ENCODE measurements around the gene SEMA3F. TPM values are rescaled to one million over a fixed set of nuclear protein-coding genes. Genes with fewer than 3 reads are reported as not detected.

The SEMA3F gene
- total RNA-seq, 1 donor from 2014 or later = 37.5 TPM

- Mint-ChIP-seq H3K27me3 (ENCODE audit: low read depth) (no peaks in the 10 kb centered on the region), H3K9me3 (ENCODE audit: low read depth) (no peaks in the 10 kb centered on the region), H3K27ac (ENCODE audit: unreplicated experiment) (no peak overlapping the region), H3K4me1 (ENCODE audit: low read depth) (peaks cover 27% of the 10 kb centered on the region), H3K36me3 (ENCODE audit: low read depth) (no peaks in the 10 kb centered on the region), H3K4me3 (ENCODE audit: unreplicated experiment) (no peak overlapping the region)
- no peak for DNase-seq (ENCODE audit: low spot score)
- no peak for TF ChIP-seq CTCF (IDR thresholded peaks at IDR 0.05)
Measured at GRCh38 chr3:50230794-50231125, 75.6 kb downstream of the SEMA3F start.

GRCh38 chr3:50231581-50231980, 76.5 kb downstream of the SEMA3F start:
- Mint-ChIP-seq H3K4me1 (ENCODE audit: low read depth) (peaks cover 21% of the 10 kb centered on the region), H3K27me3 (ENCODE audit: low read depth) (no peaks in the 10 kb centered on the region), H3K4me3 (ENCODE audit: unreplicated experiment) (no peak overlapping the region), H3K36me3 (ENCODE audit: low read depth) (peaks cover 2% of the 10 kb centered on the region), H3K27ac (ENCODE audit: unreplicated experiment) (no peak overlapping the region), H3K9me3 (ENCODE audit: low read depth) (no peaks in the 10 kb centered on the region)
- no peak for DNase-seq (ENCODE audit: low spot score)
- TF ChIP-seq CTCF (IDR thresholded peaks at IDR 0.05) = no peak

GRCh38 chr3:50232303-50232702, 77.2 kb downstream of the SEMA3F start:
- Mint-ChIP-seq H3K4me3 (ENCODE audit: unreplicated experiment) (no peak overlapping the region), H3K4me1 (ENCODE audit: low read depth) (peaks cover 16% of the 10 kb centered on the region), H3K36me3 (ENCODE audit: low read depth) (peaks cover 2% of the 10 kb centered on the region), H3K27ac (ENCODE audit: unreplicated experiment) (no peak overlapping the region), H3K9me3 (ENCODE audit: low read depth) (no peaks in the 10 kb centered on the region), H3K27me3 (ENCODE audit: low read depth) (no peaks in the 10 kb centered on the region)
- DNase-seq (ENCODE audit: low spot score) = no peak
- no peak for TF ChIP-seq CTCF (IDR thresholded peaks at IDR 0.05)

GRCh38 chr3:50233176-50233575, 78.1 kb downstream of the SEMA3F start:
- H3K27me3 Mint-ChIP-seq (ENCODE audit: low read depth) = no peaks in the 10 kb centered on the region
- H3K9me3 Mint-ChIP-seq (ENCODE audit: low read depth) = no peaks in the 10 kb centered on the region
- H3K36me3 Mint-ChIP-seq (ENCODE audit: low read depth) = peaks cover 2% of the 10 kb centered on the region
- DNase-seq (ENCODE audit: low spot score) = no peak
- peak overlapping the region; percentile 22 for H3K27ac Mint-ChIP-seq (ENCODE audit: unreplicated experiment)
- H3K4me1 Mint-ChIP-seq (ENCODE audit: low read depth) = peaks cover 12% of the 10 kb centered on the region
- H3K4me3 Mint-ChIP-seq (ENCODE audit: unreplicated experiment) = no peak overlapping the region
- TF ChIP-seq CTCF (IDR thresholded peaks at IDR 0.05) = no peak

- Mint-ChIP-seq H3K9me3 (ENCODE audit: low read depth) (no peaks in the 10 kb centered on the region), H3K4me1 (ENCODE audit: low read depth) (peaks cover 30% of the 10 kb centered on the region), H3K36me3 (ENCODE audit: low read depth) (peaks cover 2% of the 10 kb centered on the region), H3K27me3 (ENCODE audit: low read depth) (no peaks in the 10 kb centered on the region), H3K4me3 (ENCODE audit: unreplicated experiment) (peak within 1 kb of the TSS; percentile 98), H3K27ac (ENCODE audit: unreplicated experiment) (peak within 1 kb of the TSS; percentile 95)
- DNase-seq (ENCODE audit: low spot score) = peak; percentile 99
- no peak for TF ChIP-seq CTCF (IDR thresholded peaks at IDR 0.05)
Measured at GRCh38 chr3:50235716-50236483, 80.8 kb downstream of the SEMA3F start, which contains the start of gene GNAI2. TSS of gene GNAI2 (plus strand) at chr3:50236204. CDS start at chr3:50236336, 132 bp downstream.

Data from chondrocyte (in vitro differentiated cells).